SU-DHL-6 (cell line): ENCODE results near the gene DNASE1L2.

Source experiments
- EZH2phosphoT487 ChIP-seq: fragments of 200-600 bp; sonication (generic), shearing (Covaris generic); conservative IDR thresholded peaks from 2 replicates; pipeline ENCODE4 v1.6.1; 2018; ENCODE audit warnings: mild to moderate bottlenecking, antibody characterized with exemption, low read length, moderate library complexity, mixed read lengths
- TF ChIP-seq, protein P1 (sequence below): fragments of 200-600 bp; sonication (generic); IDR thresholded peaks from one replicate; pipeline ENCODE4 v1.5.1; 2017; ENCODE audit warnings: antibody characterized with exemption, mild to moderate bottlenecking, low read length, moderate library complexity; ENCODE audit not compliant: insufficient read depth, poor library complexity, severe bottlenecking

DNA sequence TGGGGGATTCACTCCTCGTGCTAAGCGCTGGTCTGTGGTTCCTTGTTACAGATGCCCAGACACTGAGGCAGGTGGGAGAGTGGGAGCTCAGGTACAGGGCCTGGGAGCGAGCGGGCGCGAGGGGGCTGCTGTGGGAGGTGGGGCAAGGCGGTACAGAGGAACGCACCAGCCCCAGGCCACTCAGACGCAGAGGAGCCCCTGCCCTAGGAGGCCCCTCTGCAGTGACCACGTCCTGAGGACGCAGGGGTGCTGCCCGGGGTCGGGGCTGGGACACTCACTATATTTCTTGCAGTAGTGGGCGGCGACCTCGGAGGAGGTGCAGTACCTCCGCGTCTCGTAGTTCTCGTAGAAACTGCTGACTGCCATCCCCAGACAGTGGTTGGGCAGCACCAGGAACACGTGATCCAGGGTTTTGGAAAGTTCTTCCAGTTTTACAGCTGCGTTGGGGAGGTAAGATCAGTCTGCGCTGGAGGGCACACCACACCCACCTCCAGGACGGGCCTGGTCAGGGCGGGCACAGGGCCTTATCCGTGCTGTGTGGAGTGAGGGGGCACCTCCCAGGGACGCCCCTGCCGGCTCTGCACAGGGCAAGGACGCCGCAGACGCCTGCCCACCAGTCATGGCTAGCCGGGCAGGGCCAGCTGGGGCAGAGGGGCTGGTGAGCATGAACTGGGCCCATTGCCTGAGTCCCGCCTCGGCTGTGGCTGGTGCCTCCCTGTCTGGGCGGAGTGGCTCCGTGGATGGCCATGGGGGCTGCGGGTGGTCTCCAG, 47.9 kb downstream of the DNASE1L2 start:
- TF ChIP-seq, protein P1, sequence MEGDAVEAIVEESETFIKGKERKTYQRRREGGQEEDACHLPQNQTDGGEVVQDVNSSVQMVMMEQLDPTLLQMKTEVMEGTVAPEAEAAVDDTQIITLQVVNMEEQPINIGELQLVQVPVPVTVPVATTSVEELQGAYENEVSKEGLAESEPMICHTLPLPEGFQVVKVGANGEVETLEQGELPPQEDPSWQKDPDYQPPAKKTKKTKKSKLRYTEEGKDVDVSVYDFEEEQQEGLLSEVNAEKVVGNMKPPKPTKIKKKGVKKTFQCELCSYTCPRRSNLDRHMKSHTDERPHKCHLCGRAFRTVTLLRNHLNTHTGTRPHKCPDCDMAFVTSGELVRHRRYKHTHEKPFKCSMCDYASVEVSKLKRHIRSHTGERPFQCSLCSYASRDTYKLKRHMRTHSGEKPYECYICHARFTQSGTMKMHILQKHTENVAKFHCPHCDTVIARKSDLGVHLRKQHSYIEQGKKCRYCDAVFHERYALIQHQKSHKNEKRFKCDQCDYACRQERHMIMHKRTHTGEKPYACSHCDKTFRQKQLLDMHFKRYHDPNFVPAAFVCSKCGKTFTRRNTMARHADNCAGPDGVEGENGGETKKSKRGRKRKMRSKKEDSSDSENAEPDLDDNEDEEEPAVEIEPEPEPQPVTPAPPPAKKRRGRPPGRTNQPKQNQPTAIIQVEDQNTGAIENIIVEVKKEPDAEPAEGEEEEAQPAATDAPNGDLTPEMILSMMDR, result no peak
- TF ChIP-seq EZH2phosphoT487, result no peak
